ENCODE data around the gene ZNF407.
"Not testable (repeated sequence)": the region's sequence is repeated elsewhere in the genome, so short reads cannot be mapped to it uniquely, and the experiment has no call there.

Gene ZNF407

DNA sequence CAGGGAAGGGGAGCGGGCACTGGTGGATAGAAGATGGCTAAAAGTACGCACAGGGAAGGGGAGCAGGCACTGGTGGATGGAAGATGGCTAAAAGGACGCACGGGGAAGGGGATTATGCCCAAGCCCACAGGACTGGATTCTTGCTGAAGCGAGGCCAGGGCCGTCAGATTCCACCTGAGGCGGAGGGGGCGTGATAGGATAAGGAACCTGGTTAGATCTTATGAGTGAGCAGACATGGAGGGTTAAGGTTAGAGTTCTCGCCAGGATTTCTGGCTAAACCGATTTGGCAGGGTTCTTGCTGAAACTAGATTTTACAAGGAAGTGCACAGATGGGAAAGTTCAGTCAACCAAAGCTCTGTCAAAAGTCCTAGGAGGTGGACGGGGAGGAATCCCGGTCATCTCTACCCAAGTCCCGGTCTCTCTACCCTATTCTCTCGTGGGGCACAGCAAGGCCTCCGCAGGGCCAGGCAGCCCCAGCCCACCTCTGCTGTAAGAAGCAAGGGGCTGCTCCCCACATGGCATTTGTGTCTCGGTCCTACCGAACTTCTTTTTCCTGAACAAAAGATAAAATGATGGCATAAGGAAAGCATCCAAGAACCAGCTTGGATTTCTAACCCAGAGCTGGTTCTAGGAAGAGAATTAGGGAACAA is 470.5 kb downstream of the ZNF407 start:
- DNase-seq (ENCODE audit: low read depth in 2 of 3, low spot score in 2 of 3): no peak

- DNase-seq (ENCODE audit: low read depth in 2 of 3, low spot score in 2 of 3): no peak
Measured at GRCh38 chr18:75068682-75069435, 471.2 kb downstream of the ZNF407 start.

GRCh38 chr18:75070235-75070624 is 472.6 kb downstream of the ZNF407 start:
- no peak for DNase-seq (ENCODE audit: low read depth in 2 of 3, low spot score in 2 of 3)

DNA sequence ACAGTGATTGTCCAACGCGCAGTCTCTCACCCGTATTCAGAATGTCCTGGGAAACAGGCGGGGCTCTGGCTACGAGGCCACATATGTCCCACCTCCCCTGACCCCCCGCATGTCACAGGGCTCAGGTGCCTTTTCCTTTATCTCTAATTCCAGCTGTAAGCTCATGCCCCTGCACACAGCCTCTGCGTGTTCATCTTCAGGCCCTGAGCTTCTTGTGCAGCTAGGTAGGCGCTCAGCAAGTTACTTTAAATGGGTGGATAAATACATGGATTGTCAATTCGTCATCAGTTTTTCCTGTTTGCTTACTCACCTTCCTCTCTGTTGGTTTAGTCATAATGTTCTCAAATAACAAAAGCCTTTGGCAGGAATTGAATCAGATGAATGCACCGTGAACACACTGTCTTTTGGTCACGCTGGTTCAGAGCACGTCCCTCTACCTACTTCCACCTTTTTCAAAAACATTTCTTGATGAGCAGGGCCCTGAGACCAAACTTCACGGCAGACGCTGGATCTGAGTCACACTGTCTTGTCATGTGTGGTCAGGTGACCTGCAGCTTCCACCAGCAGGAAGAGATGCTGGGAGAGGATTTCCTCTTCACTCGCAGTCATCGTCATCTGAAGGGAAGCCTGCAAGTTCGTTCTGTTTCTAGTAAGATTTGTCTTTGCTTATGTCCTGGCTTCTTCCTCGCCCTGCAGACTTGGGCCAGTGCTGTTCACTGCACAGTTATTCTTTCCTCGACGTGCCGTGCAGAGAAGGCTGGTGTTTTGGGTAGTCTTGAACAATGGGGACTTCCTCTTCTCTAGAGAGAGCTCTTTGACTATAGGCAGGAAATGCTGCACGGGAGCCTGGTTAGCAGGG is 473.2 kb downstream of the ZNF407 start:
- DNase-seq (ENCODE audit: low read depth in 2 of 3, low spot score in 2 of 3): peak in 2 of 3 experiments; percentile 24 to 32

DNA sequence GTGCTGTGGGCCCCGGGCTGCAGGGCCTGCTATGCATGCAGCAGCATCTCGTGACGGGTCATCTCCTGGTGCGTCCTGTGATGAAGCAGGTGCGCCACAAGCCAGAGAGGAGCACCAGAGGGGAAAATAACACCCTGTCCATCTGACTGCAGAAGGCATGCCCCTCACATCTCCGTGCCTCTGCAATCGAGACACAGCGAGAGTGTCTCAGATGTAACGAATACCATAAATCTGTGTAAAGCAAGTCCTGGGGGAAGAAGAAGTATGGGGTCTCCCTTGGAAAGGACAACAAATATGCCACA is 473.8 kb downstream of the ZNF407 start:
- no peak for DNase-seq (ENCODE audit: low read depth in 2 of 3, low spot score in 2 of 3)

DNA sequence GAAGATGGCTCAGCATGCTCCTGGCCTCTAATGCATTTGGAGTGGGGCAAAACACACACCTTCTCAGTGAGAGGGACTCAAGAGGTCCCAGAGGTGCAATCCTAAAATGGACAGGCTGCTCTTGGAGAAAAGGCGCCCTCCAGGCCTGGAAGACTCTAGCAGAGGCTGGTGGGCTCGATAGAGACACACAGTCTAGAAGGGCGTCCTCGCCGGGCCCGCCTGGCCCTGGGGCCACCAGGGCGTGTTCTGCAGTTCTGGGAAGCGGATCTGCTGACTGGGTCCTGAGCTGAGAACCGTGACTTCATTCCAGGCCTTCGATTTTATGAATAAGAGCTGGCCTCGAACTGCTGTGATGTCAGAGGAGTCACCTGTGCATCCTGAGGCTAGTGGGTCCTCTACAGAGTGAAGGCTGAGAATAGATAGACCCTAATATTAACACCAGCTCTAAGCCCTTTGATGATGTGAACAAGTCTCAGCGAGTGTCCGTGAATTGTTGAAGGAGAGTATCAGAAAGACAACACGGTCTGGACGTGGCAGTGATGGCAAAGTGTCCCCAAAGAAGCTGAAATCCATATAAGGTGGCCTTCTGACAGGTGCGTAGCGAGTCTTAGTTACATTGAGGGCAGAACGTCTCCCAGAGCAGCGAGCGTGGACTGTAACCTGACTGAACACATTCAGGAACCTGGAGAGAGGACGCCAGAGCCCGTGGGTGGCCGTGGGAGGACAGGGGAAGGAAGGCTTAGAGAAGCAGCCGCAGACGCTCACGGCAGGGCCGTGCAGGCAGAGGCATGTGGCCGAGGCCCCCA is 474.4 kb downstream of the ZNF407 start:
- no peak for DNase-seq (ENCODE audit: low read depth in 2 of 3, low spot score in 2 of 3)

- DNase-seq (ENCODE audit: low read depth in 2 of 3, low spot score in 2 of 3): no peak
Measured at GRCh38 chr18:75072672-75073371, 475.2 kb downstream of the ZNF407 start.

- no peak for DNase-seq (ENCODE audit: low read depth in 2 of 3, low spot score in 2 of 3)
Measured at GRCh38 chr18:75073654-75074053, 476.0 kb downstream of the ZNF407 start.

GRCh38 chr18:75074196-75075015 is 476.7 kb downstream of the ZNF407 start:
- DNase-seq (ENCODE audit: low read depth in 2 of 3, low spot score in 2 of 3): no peak

DNA sequence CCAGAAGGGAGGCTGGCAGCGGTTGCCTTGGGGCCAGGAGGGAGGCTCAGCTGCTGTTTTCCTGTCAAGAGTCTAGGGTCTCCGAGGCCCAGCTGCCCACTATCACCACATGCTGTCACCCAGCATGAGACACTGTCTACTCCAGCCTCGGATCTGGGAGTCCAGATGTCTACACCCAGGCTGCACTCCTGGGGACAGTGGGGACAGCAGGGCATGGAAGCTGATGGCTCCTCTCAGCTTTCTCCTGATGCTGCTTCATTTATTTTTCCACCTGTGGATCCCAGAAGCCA is 477.3 kb downstream of the ZNF407 start:
- DNase-seq (ENCODE audit: low read depth in 2 of 3, low spot score in 2 of 3): no peak

DNA sequence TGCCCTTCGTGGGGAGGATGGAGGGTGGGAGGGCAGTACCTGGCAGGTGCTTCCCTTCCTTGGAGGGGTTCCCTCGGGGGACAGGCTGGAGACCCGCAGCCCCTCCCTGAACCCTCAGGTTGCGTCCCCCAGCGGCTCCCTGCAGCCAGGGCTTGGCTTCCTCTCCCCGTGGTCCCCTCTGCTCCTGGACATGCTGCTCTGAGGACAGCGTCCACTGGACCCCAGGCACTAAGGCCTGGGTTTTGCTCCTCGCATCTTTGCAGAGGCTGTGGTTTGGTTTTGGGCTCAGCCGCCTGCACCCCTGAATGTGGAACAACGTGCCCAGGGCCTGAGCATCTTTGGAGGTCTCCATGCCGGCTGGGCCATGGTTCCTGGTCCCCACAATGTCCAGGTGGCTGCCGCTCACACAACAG is 477.8 kb downstream of the ZNF407 start:
- DNase-seq (ENCODE audit: low read depth in 2 of 3, low spot score in 2 of 3): no peak

DNA sequence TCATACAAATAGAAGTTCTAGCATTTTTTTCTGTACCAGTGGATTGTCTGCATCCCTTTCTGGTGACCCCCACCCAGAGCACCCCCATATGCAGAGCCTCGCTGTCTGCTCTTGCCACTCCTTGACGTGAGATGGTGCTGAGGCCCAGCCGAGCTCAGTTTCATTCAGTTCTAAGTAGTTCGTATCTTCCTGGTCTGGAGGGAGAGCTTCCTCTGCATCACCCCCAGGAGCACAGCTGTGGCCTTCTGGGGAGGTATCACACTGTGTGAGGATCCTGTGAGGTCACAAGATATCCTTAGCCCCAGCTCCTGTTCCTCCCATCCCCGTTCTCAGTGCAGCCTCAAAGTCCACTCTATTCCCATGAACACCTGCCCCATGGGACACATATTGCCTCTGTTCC is 478.6 kb downstream of the ZNF407 start:
- DNase-seq (ENCODE audit: low read depth in 2 of 3, low spot score in 2 of 3): no peak

GRCh38 chr18:75081486-75081885 is 483.8 kb downstream of the ZNF407 start:
- no peak for DNase-seq (ENCODE audit: low read depth in 2 of 3, low spot score in 2 of 3)

DNA sequence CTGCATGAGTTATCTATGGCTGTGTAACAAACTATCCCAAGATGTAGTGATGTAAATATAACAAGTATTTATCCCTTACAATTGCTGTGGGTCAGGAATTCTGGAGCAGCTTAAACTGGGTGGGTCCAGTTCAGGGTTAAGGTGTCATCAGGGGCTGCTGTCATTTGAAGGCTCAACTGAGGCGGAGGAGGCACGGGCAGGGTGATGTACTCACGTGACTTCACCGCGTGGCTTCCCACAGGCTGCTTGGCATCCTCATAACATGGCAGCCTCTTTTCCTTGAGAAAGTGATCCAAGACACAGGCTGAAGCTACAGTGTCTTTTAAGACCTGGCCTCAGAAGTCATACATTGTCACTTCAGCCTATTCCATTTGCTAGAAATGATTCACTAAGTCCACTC is 485.5 kb downstream of the ZNF407 start:
- DNase-seq (ENCODE audit: low read depth in 2 of 3, low spot score in 2 of 3): no peak

DNA sequence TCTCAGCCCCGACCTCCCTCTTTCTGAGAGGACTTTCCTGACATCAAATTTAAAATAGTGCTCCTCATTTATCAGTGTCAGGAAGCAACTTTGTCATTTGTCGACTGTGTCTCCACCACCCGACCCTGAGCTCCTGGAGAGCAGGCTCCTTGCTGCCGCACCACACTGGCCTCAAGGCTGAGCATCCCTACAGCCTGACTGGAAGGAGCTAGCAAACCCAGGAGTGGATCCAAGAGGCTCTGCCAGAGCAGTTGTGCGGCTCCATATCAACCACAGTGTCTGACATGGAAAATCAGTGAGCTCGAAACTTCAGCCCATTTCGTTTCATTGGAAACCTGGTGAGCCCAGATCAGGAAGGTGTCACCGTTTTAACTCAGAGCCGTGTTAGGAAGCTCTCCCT is 486.1 kb downstream of the ZNF407 start:
- DNase-seq (ENCODE audit: low read depth in 2 of 3, low spot score in 2 of 3): no peak

GRCh38 chr18:75085676-75086075 is 488.0 kb downstream of the ZNF407 start:
- not testable (repeated sequence) for DNase-seq (ENCODE audit: low read depth in 2 of 3, low spot score in 2 of 3)

DNA sequence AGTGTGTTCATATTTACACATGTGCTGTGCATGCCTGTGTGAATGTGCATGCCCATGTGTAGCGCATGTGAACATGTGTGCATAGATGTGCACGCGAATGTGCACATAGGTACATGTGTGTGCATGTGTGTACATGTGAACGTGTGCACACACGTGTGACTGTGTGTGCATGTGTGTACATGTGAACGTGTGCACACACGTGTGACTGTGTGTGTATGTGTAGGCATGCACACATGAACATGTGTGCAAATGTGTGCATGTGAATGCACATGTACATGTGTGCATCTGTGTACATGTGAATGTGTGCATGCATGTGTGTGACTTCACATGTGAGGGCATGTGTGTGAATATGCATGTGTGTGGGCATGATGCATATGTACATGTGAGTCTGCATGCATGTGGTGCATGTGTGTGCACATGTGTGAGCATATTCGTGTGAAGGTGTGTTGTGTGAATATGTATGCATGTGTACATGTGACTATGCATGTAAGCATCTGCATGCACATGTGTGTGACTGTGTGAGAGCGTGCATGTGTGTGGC is 488.9 kb downstream of the ZNF407 start:
- DNase-seq (ENCODE audit: low read depth in 2 of 3, low spot score in 2 of 3): no peak

- DNase-seq (ENCODE audit: low read depth in 2 of 3, low spot score in 2 of 3): no peak
Measured at GRCh38 chr18:75087119-75088020, 489.7 kb downstream of the ZNF407 start.

DNA sequence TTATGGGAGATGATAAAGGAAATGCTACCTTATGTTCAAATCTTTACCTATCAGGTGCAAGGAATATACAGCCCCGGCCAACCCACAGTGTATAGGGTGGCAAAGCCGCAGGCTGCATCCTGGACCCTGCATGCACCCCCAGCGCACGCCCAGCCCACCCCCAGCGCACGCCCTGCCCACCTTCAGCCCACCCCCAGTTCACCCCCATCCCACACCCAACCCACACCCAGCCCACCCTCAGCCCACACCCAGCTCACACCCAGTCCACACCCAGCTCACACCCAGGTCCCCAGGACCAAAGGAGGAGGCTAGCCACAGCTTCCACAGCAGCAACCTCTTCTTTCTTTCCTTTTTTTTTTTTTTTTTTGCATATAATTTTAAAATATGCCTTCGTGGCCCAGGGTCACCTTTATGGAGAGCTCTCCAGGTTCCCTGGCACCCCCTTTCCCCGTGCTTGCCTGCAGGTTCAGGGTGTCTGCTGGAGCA is 490.4 kb downstream of the ZNF407 start:
- DNase-seq (ENCODE audit: low read depth in 2 of 3, low spot score in 2 of 3): no peak

Measured in activated CD8-positive, alpha-beta memory T cell treated with anti-CD3 and anti-CD28 coated beads for 48 hours (primary cell).